Esophagus mucosa (tissue), 1 donor: ENCODE measurements around the gene ATP1B3. TPM values are rescaled to one million over a fixed set of nuclear protein-coding genes. Genes with fewer than 3 reads are reported as not detected.
A peak's percentile ranks its signal among the peaks of the same experiment; 100 is the strongest.
"Not testable (repeated sequence)": the region's sequence is repeated elsewhere in the genome, so short reads cannot be mapped to it uniquely, and the experiment has no call there.

Source experiments
- ATAC-seq: fragments of 200-7000 bp; cut with Tn5 transposase; one replicate; pipeline ENCODE4 v1.9.1; 2020
- total RNA-seq: library from RNA; stranded (reverse); gene quantifications from one replicate; pipeline ENCODE4 v1.2.4, GENCODE V29; 2023
- donor health status: DM: yes; HTN: yes; CAD: no.

The ATP1B3 gene
- total RNA-seq, 1 donor from 2014 or later, result 159 TPM

DNA sequence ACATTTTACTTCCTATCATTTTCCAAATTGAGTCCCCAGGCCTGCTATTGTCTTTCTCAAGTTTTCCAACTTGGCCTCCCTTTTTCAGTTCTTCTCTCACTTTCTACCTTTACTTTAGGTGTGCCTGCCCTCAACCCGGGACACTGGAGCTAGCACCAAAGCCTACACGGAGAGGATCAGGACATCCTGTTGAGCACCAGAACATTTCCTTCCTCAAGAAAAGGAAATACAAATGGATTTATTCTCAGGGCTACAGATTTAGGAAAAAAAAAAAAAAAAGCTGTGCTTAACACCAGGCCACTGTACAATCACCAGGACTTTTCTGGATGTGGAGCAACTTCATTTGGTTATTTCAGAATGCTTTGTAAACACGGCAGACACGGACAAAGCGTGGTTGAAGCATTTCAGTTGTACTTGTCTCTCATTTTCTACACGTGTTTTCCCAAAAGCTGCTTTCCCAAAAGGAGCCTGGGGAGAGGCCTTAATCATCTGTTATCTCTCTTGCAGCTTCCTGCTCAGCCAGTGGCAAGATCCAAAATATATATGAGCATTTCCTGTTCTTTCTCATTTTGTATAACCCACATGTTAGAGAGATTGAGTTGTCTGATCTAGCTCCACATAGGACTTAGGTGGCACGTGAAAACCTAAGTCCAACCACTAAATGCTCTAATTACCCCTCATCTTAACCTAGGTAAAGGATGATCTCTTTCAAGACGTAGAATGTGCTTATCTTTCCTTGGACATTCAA is 15.5 kb upstream of the ATP1B3 start:
- no peak for ATAC-seq

DNA sequence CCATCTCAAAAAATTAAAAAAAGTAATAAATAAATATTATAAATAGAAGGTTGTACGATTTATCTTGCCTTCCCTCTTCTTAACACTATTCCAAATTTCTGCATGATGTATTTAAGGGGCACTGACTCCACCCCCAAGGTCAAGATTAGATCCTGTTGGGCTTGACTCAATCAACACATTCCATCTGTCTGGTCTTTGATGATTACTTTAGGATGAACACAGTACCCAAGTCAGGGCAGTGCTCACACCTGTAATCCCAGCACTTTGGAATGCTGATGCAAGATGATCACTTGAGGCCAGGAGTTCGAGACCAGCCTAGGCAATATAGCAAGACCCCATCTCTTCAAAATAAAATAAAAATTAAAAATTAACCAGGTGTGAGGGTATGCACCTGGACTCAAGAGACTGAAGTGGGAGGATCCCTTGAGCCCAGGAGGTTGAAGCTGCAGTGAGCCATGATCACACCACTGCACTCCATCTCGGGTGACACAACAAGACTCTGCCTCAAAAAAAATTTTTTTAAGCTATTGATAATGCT is 14.1 kb upstream of the ATP1B3 start:
- no peak for ATAC-seq

DNA sequence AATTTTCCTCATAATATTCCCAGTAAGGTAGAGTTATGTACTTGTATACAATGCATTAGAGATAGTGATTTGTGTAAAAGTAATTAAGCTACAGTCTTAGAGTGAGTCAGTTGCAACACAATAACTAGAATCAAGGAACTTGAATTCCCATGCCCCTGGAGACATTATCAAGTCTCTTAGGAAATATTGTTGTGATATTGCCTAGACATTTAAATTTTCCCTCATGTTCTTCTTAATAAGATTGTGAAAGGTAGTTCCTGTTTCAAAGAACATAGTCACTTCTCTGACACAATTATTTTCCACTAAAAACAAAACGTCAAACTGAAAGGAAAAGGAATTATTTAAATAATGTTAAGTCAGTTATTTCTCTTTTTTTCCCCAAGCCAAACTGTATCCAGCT is 13.0 kb upstream of the ATP1B3 start:
- peak; percentile 12 for ATAC-seq

DNA sequence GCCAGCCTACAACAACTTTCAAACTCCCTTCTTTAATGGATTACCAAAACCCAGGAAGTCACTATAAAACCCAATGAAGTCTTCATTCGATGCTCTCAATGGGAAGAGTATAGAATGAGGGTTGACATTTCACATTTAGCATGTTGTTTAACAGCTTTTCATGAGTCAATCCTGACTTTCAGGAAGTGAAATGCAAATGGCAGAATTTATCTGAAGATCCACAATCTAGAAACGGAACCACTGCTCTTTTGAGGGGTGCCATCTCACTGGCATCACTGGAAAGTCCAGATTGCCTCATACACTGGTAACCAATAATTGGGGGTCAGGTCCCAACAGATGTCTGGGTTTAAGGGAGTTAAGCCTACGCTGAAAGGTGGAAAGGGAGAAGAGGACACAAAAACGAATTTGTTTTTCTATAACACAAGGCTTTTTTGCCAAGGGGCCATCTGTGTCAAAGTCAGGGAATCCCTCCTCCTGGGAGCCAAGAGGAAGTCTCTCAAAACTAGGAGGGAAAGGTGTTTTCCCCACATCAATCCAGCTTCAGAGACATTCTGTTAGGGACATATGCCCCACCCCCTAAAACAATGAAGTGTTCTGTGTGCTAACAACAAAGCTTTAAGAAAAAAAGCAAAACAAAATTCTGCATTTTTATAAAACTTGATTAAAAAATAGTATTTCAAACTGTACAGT is 12.0 kb upstream of the ATP1B3 start:
- ATAC-seq, result peak; percentile 15

DNA sequence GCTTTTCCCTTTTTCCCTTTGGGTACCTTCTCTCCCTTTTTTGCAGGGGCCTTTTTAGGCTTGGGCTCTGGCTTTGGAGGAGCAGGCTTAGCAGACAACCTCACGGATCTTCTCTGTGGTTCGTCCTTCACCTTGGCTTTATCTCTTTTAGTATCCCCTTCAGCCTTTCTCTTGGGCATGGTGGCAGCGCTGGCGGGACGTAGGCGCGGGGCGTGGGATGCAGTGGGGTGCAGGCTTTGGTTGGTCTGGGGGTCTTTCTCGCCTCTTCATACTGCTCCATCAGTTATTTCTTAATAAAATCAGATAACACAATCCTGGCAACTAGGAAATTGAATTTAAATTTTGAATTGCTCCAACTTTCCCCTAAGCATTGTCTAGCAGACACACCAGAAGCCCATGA is 11.3 kb upstream of the ATP1B3 start:
- ATAC-seq, result no peak

DNA sequence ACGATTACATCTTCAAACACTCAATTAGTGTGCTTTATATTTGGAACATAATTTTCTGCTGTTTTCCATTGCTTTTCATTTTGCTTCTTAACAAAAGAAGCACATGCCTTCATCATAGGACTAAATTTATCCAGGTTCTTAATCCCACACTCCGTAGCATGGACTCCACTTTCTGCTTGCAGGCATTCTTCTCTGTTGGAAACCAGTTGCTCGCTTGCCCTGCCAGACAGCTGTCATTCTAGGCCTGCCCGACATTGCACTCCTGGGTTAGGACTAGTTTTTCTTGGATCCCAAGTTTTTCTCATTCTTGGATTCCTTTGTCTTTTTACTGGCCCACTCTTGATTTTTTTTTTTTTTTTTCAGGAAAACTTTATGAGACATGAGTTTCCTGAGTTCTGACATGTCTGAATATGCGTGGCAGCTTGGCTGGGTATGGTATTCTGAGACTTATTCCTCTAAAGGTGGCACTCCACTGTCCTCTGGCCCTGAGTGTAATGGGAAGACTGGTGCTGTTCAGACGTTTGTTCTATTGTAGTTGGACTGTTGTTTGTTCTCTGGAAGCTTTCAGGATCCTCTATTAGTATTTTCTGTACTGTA is 6.3 kb upstream of the ATP1B3 start:
- peak; percentile 41 for ATAC-seq

DNA sequence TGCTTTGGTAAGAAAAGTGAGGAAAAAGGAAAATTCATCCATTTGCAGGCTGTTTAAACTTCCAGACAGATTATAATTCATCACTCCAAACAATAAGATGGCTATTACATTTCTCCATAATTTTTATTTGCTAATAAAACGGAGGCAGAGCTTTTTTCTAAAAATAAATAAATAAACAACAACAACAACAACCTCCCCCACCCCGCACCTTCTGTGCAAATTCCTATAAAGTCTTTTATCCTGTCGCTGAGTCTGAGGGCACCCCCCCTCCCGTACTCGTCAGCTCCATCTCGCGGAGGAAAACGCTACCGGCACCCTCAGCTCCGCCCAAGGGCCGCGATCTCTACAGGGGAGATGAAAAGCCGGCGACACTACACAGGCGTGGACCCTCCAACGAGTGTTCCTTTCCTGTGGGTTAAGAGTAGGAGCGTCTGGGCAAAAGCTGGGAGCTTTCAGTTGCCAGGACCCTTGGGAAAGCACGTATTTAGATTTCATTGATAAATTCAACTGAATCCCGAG is 1.0 kb upstream of the ATP1B3 start:
- peak; percentile 83 for ATAC-seq

DNA sequence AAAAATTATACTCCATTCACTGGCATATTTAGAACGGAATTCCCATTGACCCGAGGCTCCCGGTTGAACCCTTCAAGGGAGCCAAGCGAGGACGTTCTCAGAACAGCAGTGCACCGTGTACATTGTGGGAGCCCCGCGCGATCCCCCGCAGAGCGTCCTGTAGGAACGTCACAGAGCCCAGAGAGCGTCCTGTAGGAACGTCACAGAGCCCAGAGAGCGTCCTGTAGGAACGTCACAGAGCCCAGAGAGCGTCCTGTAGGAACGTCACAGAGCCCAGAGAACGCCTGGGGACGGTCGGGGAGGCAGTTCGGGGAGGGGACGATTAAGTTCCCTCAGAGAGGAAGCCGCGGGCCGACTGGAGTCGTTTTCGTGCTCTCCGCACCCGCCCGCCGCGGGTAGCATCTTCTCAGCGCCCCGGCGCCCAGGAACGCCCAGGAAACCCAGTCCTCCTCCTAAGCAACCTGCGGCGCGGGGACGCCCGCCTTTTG is 506 bp upstream of the ATP1B3 start:
- ATAC-seq, result peak; percentile 62

DNA sequence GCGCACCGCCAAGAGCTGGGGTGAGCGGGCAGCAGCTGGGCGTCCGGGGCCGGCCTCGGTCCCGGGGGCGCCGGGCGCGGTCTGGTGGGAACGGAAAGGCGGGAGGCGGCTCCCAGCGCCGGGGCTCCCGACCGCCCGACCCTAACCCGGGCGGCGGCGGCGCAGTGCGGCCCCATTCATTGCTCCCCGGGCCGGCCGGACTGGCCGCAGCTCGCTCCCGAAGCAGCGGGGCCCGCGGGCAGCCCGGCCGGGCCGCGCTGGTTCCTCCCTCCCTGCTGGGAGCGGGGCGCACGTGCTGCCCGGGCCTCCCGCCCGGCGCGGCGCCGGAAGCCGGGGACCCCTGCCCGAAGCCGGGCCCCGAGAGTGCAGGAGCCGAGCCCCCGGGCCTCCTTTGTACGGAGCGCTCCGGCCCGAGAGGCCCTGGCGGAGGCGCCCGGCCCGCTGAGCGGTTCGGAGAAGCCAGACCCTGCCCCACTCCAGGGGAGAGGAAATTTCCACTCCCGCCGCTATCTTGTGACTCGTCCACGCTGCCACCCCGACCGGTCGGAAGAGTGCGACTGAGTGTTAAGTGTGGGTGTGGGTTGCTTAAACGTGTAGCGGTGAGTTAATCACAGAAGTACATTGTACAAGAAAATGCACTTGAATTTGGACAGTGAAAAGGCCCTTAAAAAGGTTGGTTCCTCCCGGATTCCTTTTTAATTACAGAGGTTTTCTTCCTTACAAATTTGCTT is 613 bp downstream of the ATP1B3 start:
- ATAC-seq, result peak; percentile 49

DNA sequence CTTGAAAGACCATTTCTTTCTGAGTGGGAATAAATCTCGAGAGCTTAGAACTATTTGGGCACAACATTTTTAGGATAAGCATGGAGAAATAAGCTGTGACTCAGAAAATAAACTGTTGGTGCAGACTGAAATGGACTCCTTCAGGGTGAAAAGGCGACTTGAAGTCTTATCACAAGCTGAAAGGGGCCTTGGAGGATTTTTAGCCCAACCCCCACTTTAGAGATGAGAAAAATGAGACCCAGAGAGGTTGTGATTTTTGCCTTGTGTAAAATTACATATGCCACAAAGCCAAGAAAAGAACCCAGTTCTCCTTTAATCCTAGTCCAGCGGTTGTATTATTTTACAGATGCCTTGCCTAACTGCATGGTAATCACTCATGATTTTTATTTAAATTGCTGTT is 1.5 kb downstream of the ATP1B3 start:
- ATAC-seq, result no peak

DNA sequence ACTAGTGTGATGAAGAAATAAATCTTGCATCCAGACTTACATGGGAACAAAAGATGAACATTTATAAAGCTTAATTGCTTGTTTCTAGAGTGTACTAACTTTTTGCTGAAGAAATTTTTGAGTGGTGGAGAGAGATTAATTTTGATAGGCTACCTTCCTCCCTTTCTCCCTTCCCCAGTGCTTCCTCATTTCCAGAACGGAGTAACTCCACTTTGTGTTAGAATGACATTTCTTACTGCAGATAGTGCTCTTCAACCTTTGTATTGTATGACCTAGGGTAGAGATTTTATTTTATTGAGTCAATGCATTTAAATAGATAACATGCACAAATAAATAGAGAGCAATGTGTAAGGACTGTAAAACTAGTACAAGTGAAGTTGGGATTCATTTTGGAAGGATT is 1.9 kb downstream of the ATP1B3 start:
- ATAC-seq, result no peak

DNA sequence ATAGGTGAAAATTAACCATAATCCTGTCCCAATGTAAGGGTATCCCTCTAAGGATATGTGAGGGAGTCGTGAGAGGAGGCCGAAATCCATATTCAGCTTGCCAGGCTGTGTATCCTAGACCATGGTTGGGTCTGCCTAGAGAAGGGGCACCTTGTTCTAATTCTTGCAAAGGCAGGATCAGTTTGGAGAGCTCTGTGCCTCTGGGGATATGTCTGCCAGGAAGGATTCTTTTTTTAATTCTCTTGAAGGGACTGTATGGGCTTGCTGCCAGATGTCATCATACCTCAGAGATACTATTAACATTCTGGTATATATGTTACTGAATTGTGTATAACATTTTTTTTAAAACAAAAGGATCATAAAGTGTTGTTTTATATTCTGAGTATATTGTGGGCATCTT is 2.4 kb downstream of the ATP1B3 start:
- no peak for ATAC-seq

DNA sequence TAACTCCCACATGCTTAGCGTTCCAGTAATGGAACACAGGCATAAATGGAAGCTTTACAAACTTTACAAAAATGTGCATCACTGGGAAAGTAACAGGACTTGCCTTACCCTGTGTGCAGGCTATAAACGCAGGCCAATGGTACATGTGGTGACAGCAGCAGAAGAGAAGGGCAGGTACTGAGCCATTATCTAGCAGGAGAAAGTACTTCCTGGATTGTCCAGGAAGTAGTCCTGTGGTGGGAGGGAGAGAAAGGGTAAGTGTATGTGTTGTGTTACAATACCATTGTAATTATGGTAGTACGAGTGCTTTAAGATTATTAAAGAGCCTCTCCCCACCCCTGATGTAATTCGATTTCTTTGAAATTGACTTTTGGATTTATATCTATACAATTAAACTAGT is 5.3 kb downstream of the ATP1B3 start:
- ATAC-seq, result no peak

DNA sequence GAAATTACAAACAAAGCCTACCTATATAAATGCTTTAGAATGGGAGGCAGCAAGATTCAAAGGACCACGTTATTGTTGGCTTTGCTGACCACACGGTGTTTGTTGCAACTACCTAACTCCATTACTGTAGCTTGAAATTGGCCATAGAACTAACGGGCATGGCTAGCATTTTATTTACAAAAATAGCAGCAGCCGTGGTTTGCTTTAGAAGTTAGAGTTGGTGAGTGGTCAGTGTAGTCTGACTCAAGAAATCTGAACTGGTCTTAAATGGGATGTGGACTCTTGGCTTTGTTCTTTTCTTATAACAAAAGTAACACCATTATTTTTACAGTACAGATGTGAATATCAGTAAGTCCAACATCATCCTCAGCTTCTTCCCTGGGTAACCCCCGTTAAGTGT is 10.6 kb downstream of the ATP1B3 start:
- ATAC-seq, result no peak

DNA sequence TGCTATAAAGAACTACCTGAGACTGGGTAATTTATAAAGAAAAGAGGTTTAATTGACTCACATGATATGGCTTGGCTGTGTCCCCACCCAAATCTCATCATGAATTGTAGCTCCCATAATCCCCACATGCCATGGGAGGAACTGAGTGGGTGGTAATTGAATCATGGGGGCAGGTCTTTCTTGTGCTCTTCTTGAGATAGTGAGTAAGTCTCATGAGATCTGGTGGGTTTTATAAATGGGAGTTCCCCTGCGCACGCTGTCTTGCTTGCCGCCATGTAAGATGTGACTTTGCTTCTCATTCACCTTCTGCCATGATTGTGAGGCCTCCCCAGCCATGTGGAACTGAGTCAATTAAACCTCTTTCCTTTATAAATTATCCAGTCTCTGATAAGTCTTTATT is 12.1 kb downstream of the ATP1B3 start:
- ATAC-seq, result not testable (repeated sequence)

DNA sequence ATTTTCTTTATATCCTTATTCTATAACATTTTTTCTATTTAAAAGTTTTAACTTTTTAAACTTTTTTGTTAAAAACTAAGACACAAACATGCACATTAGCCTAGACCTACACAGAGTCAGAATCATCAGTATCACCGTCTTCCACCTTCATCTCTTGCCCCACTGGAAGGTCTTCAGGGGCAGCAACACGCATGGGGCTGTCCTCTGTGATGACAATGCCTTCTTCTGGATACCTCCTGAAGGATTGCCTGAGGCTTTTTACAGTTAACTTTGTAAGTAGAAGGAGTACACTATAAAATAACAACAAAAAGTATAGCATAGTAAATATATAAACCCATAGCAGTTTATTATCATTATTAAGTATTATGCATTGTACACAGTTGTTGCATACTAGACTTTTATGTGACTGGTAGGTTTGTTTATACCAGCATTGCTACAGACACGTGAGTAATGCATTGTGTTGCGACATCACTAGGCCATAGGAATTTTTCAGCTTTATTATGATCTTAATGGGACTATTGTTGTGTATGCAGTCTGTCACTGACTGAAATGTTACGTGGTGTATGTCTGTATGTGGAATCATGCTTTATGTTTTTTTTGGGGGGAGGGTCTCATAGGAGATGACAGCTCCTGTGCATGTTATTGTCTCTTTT is 18.2 kb downstream of the ATP1B3 start:
- ATAC-seq, result peak; percentile 89

DNA sequence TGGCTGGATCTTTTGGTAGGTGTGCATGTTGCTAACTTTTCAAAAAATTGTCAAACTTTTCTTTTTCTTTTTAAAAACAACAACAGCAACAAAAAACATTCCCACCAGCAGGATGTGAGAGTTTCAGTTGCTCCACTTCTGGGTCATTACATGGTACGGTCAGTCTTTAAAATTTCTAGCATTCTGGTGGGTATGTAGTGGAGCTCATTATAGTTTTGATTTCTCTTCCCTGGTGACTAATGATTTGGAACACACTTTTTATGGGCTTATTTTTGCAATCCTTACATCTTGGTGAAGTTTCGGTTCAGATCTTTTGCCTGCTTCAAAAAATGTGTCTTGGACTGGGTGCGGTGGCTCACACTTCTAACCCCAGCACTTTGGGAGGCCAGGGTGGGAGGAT is 19.3 kb downstream of the ATP1B3 start:
- no peak for ATAC-seq

DNA sequence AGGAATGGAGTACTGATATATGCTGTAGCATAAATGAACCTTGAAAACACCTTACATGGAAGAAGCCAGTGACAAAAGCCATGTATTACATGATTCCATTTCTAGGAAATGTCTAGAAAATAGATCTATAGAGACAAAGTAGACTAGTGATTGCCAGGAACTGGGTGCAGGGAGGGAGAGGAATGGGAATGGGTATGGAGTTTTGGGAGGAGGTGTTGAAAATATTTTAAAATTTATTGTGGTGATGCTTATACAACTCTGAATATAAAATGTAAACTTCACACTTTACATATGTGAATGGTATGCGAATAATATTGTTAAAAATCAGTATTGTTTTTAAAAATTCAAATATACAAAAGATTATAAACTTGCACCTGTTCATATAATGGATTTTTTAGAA is 22.5 kb downstream of the ATP1B3 start:
- ATAC-seq, result no peak

DNA sequence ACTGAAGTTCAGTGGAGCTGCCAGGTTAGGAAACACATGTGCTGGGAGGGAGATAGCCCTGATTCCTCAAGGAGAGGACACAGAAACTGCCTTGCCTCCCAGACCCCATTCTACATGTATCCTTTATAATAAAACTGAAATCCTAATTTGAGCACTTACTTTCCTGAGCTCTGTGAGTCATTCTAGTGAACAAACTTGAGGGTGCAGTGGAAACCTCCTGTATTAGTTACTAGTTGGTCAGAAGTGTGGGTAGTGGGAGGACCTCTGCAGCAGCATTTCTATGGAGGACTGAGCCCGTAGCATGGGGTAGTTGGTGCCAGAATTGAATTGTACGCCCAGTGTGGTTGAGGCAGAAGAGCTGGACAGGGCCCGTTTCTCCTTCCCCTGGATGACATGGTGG is 23.9 kb downstream of the ATP1B3 start:
- no peak for ATAC-seq

DNA sequence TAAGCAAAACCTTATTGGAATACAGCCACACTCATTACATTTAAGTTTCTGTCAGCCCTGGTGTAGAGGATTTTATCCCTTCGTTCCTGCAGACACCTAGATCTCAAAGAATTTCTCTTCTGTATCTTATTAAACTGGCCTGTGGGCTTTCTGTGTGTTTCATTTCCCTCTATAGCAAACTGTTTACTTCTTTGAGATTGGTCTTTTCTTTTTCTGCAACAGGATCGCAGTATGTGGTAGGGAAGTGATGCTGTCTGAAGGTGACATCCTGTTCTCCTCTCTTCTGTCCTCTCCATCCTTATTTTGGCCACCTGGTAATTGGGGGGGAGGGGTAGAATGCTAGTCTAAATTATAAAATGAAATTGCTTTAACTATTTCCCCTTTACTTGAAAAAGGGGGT is 25.5 kb downstream of the ATP1B3 start:
- no peak for ATAC-seq

DNA sequence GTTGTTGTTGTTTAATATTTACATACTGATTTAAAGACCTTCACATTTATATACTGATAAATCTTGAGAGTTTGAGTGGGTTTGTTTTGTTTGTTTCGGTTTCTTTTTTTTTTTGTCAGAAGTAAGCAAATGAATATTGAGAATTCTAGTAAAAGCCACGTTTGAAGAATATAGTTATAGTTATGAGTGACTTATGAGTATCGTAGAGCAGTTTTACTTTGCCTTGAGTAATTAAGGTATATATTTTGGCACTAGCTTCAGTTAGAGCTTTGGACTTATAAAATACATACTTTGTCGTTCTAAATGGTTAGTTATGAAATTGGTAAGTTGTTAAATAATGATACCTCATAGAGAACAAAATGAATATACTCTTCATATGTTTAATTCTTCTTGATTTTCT is 27.8 kb downstream of the ATP1B3 start:
- no peak for ATAC-seq

DNA sequence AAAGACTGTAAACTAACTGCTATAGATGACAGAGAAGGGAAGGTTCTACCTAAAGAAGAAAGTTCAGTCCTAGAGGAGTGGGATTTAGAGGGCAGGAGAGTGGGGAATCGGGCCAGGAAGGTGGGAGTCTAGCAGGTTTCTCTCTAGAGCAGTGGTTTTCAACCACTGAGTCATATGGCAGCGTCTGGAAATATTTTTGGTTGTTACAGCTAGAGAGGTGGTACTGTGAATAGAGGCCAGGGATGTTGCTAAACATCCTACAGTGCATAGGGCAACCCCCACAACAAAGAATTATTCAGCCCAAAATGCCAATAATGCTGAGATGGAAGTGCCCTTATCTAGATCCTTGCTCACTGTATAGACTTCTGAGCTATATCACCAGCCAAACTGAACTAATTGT is 28.7 kb downstream of the ATP1B3 start:
- ATAC-seq, result no peak
